ENCODE data around the gene SLC27A3.

DNA sequence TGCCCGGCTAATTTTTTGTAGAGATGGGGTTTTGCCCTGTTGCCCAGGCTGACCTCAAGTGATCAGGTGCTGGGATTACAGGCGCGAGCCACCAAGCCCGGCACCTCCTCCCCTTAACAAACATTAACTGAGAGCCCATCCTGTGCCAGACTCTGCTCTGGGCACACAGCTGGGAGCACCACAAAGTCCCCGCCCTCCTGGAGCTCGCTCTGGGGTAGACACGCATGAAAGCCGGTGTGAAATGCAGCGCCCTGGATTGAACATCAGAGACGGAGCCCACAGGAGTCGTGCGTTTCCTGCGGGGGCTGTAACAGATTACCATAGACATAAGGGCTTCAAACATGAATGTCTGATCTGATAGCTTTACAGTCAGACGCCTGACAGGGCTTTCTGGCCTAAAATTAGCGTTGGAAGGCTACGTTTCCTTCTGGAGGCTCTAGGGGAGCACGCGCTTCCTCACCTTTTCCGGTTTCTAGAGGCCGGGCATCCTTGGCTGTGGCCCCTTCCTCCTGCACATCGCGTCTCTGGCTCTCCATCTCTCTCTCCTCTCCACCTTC, 14.3 kb downstream of the SLC27A3 start:
- TF ChIP-seq POLR2A (IDR thresholded peaks at IDR 0.05; ENCODE audit: low read depth, low read length) (no peak), POLR2AphosphoS5 (IDR thresholded peaks at IDR 0.05; ENCODE audit: low read depth, low read length) (no peak)

All from GM12892 (cell line).